K562 (cell line): ENCODE measurements around the gene SETD5. TPM values are rescaled to one million over a fixed set of nuclear protein-coding genes. Genes with fewer than 3 reads are reported as not detected.

Source experiments
- BACH1 ChIP-seq: fragments of 200-800 bp; sonication (Bioruptor generic); IDR thresholded peaks from 2 replicates; pipeline ENCODE4 v1.6.1; 2016; ENCODE audit warnings: missing genetic modification characterization, missing compliant biosample characterization
- ELK1 ChIP-seq: sonication (generic); formaldehyde crosslinking; IDR thresholded peaks from 2 replicates; pipeline ENCODE4 v1.8.1; 2022; ENCODE audit warnings: missing genetic modification reagents
- GABPA ChIP-seq: fragments of 200-800 bp; sonication (Bioruptor generic); conservative IDR thresholded peaks from 2 replicates; pipeline ENCODE4 v1.6.1; 2016; ENCODE audit warnings: low read depth, missing genetic modification characterization, missing compliant biosample characterization
- MEF2A ChIP-seq: IDR thresholded peaks from 2 replicates; pipeline ENCODE4 v1.6.1; 2011; ENCODE audit warnings: low read depth, mild to moderate bottlenecking, low read length, moderate library complexity; ENCODE audit not compliant: control insufficient read depth
- MEIS2 ChIP-seq: fragments of 450-650 bp; IDR thresholded peaks from 2 replicates; pipeline ENCODE4 v1.6.1; 2014; ENCODE audit warnings: mild to moderate bottlenecking; ENCODE audit not compliant: partially characterized antibody
- MLLT1 ChIP-seq, 2 experiments: fragments of 450-650 bp; IDR thresholded peaks; 2 replicates each; pipeline ENCODE4 v1.6.1; 2016
- NEUROD1 ChIP-seq: fragments of 150-350 bp; IDR thresholded peaks from 2 replicates; pipeline ENCODE4 v1.6.1; 2014; ENCODE audit warnings: borderline replicate concordance, low read length, low read depth; ENCODE audit not compliant: partially characterized antibody
- POLR2AphosphoS2 ChIP-seq: IDR thresholded peaks from 2 replicates; pipeline ENCODE4 v1.6.1; 2012; ENCODE audit warnings: low read length, improper control_type of control experiment
- RFX5 ChIP-seq: IDR thresholded peaks from 2 replicates; pipeline ENCODE4 v1.6.1; 2011; ENCODE audit warnings: low read depth, mild to moderate bottlenecking, improper control_type of control experiment, low read length
- SMAD1 ChIP-seq: fragments of 150-350 bp; IDR thresholded peaks from 2 replicates; pipeline ENCODE4 v1.6.1; 2014; ENCODE audit warnings: low read length, low read depth; ENCODE audit not compliant: partially characterized antibody
- SMARCC2 ChIP-seq: fragments of 450-650 bp; IDR thresholded peaks from 2 replicates; pipeline ENCODE4 v1.6.1; 2017; ENCODE audit warnings: antibody characterized with exemption, moderate library complexity, mild to moderate bottlenecking, low read depth
- TAL1 ChIP-seq: fragments of 450-650 bp; IDR thresholded peaks from 2 replicates; pipeline ENCODE4 v1.6.1; 2016; ENCODE audit warnings: mild to moderate bottlenecking
- ZNF146 ChIP-seq: IDR thresholded peaks from one replicate; pipeline ENCODE4 v1.6.1; 2018; ENCODE audit warnings: missing compliant biosample characterization; ENCODE audit not compliant: unreplicated experiment
- ZNF277 ChIP-seq: fragments of 250-450 bp; sonication (Bioruptor Pico); IDR thresholded peaks from 2 replicates; pipeline ENCODE4 v1.8.0; 2022; ENCODE audit warnings: inconsistent platforms, mild to moderate bottlenecking, moderate library complexity, borderline replicate concordance
- ZNF384 ChIP-seq: IDR thresholded peaks from 2 replicates; pipeline ENCODE4 v1.6.1; 2012; ENCODE audit warnings: low read depth, low read length, improper control_type of control experiment
- polyA plus RNA-seq, 8 experiments: library from polyadenylated mRNA; depleted of rRNA in 4 of 8; stranded (reverse) in 5 of 8; unstranded in 3 of 8; fragments of >200 nt; fragmentation: Nextera tagmentation in 2 of 8; fragmentation: Illumina TruSeq in 1 of 8; extraction: Ambion mirVana in 2 of 8; extraction: Trizol in 1 of 8; gene quantifications; 2 replicates each; pipeline versions ENCODE4 v1.2.1 to v1.2.3, GENCODE V29; 2011 to 2014; ENCODE audit warnings: inconsistent platforms in 1 of 8, missing spikeins in 1 of 8
- total RNA-seq, 7 experiments: library from RNA; depleted of rRNA in 6 of 7; stranded (reverse); fragments of >200 nt in 6 of 7; fragmentation: Illumina TruSeq in 2 of 7; extraction: Trizol in 2 of 7; gene quantifications; 2 replicates each; pipeline versions ENCODE4 v1.2.1 to v1.2.3, GENCODE V29; 2011 to 2021; ENCODE audit warnings: low replicate concordance in 1 of 7
- TF ChIP-seq, protein P1 (sequence below), 2 experiments: fragments of 450-650 bp; IDR thresholded peaks; 2 replicates each; pipeline ENCODE4 v1.6.1; 2018; ENCODE audit warnings: mild to moderate bottlenecking in 2 of 2, low read depth in 1 of 2; ENCODE audit not compliant: partially characterized antibody in 2 of 2
- TF ChIP-seq, protein P2 (sequence below): fragments of 250-450 bp; sonication (Bioruptor Pico); IDR thresholded peaks from 2 replicates; pipeline ENCODE4 v1.8.0; 2022; ENCODE audit warnings: moderate library complexity, mild to moderate bottlenecking, inconsistent platforms

The SETD5 gene
- total and polyA plus RNA-seq, 9 of the 15 experiments (the other 6 are each of a cell fraction or from before 2014, with no cell fraction given), result 20.8 to 135 (median 87.2) TPM

DNA sequence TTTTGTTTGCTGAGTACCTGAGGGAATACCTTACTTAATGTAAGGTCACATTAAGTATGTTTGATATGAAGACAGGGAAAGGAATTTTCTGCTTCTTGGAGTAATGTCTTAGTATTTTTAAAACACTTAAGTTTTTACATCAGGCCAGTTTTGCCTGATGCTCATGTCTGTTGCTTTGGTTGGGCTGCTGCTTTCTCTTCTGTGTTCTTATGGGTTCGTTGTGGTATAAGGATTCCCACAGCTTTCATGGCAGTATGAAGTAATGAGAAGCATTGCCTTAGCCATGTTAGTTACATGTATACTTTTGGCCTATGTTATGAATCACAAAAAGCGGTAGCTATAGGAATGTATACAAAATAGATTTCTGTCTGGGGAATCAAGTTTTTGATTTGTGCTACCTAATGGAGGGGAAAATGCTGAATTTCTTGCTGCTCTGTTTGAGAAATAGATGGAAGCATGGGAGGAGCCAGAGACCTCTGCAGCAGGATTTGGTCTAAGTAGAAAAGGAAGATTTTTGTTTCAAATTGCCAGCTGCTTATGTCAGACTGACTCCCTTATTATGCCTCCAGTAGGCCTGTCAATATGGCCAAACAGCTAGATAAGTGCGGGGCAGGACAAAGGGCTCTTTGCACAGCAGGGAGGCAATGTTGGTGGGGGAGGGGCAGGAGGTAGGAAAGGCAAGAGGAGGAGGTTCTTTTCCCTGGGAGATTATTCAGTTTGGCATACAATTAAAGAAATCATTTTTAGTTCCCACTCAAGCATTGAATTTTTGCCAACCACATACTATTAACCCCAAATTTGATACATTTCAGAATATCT is 5.2 kb downstream of the SETD5 start (continued):
- TF ChIP-seq ZNF277, result no peak
- TF ChIP-seq, protein P1, sequence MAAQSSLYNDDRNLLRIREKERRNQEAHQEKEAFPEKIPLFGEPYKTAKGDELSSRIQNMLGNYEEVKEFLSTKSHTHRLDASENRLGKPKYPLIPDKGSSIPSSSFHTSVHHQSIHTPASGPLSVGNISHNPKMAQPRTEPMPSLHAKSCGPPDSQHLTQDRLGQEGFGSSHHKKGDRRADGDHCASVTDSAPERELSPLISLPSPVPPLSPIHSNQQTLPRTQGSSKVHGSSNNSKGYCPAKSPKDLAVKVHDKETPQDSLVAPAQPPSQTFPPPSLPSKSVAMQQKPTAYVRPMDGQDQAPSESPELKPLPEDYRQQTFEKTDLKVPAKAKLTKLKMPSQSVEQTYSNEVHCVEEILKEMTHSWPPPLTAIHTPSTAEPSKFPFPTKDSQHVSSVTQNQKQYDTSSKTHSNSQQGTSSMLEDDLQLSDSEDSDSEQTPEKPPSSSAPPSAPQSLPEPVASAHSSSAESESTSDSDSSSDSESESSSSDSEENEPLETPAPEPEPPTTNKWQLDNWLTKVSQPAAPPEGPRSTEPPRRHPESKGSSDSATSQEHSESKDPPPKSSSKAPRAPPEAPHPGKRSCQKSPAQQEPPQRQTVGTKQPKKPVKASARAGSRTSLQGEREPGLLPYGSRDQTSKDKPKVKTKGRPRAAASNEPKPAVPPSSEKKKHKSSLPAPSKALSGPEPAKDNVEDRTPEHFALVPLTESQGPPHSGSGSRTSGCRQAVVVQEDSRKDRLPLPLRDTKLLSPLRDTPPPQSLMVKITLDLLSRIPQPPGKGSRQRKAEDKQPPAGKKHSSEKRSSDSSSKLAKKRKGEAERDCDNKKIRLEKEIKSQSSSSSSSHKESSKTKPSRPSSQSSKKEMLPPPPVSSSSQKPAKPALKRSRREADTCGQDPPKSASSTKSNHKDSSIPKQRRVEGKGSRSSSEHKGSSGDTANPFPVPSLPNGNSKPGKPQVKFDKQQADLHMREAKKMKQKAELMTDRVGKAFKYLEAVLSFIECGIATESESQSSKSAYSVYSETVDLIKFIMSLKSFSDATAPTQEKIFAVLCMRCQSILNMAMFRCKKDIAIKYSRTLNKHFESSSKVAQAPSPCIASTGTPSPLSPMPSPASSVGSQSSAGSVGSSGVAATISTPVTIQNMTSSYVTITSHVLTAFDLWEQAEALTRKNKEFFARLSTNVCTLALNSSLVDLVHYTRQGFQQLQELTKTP (IDR thresholded peaks at IDR 0.05; ENCODE audit: low read depth in 1 of 2, partially characterized antibody in 2 of 2), result peak; percentile 65 to 68
- peak; percentile 75 to 78; a peak in 2 of 4 replicates for TF ChIP-seq MLLT1 (IDR thresholded peaks at IDR 0.05)
- no peak for TF ChIP-seq ZNF384
- TF ChIP-seq NEUROD1, result peak; percentile 55
- TF ChIP-seq, protein P2, sequence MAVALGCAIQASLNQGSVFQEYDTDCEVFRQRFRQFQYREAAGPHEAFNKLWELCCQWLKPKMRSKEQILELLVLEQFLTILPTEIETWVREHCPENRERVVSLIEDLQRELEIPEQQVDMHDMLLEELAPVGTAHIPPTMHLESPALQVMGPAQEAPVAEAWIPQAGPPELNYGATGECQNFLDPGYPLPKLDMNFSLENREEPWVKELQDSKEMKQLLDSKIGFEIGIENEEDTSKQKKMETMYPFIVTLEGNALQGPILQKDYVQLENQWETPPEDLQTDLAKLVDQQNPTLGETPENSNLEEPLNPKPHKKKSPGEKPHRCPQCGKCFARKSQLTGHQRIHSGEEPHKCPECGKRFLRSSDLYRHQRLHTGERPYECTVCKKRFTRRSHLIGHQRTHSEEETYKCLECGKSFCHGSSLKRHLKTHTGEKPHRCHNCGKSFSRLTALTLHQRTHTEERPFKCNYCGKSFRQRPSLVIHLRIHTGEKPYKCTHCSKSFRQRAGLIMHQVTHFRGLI (CRISPR knock-in tag), result no peak
- peak; percentile 61 for TF ChIP-seq SMAD1
- TF ChIP-seq ELK1 (CRISPR knock-in tag), result no peak
- TF ChIP-seq BACH1, result no peak
- no peak for TF ChIP-seq RFX5
- no peak for TF ChIP-seq GABPA (tag)
- TF ChIP-seq MEF2A, result 0 out of 2 replicates have a peak, but pooled peaks have one; percentile 31
- peak; percentile 63 for TF ChIP-seq MEIS2
- no peak for TF ChIP-seq POLR2AphosphoS2
- no peak for TF ChIP-seq SMARCC2
- TF ChIP-seq TAL1, result peak; percentile 29; the same call in 1 of the 2 replicates
- no peak for TF ChIP-seq ZNF146 (CRISPR knock-in tag)
